K562 (cell line): ENCODE measurements around the gene DUOXA2. TPM values are rescaled to one million over a fixed set of nuclear protein-coding genes. Genes with fewer than 3 reads are reported as not detected.

Experiments
- ATAC-seq: fragments of 200-7000 bp; cut with Tn5 transposase; 3 replicates; pipeline ENCODE4 v1.9.1; 2020; ENCODE audit warnings: moderate library complexity
- BruUV-seq: library from RNA; stranded (reverse); fragments of 400-500 nt; replicated peaks from 2 replicates; lab custom pipeline; 2021; lab: Mats Ljungman, UMichigan
- CTCF ChIA-PET: fragments of 300-600 bp; formaldehyde crosslinking; extraction: SDS; loops from one replicate; lab custom pipeline; 2021; ENCODE audit warnings: low intra/inter-chr PET ratio; lab: Yijun Ruan, JAX
- POLR2A ChIA-PET: fragments of 300-600, 350-650 bp; sonication (Branson Sonifier 250); formaldehyde crosslinking; extraction: SDS; loops from one replicate; lab custom pipeline; 2021; ENCODE audit warnings: antibody characterized with exemption, inconsistent platforms; lab: Yijun Ruan, JAX
- DNase-seq, 4 experiments: peaks; one replicate each; pipeline versions ENCODE4 v3.0.0 to v3.0.0-alpha.2; 2011 to 2018; ENCODE audit warnings: low spot score in 3 of 4, mixed read lengths in 3 of 4; ENCODE audit errors: extremely low read depth in 1 of 4
- FAIRE-seq: peaks from 2 replicates; lab custom pipeline; 2011; peaks lifted over from hg19 to GRCh38; lab: Jason Lieb, UNC
- H2AFZ ChIP-seq: 2 replicates; pipeline ENCODE4 v1.6.0; 2011; ENCODE audit warnings: low read depth, low read length, control low read depth, inconsistent platforms
- H3K27ac ChIP-seq: fragments of 200-600 bp; 3 replicates; pipeline ENCODE4 v1.8.0; 2011; ENCODE audit warnings: low read depth, mild to moderate bottlenecking, control low read depth, inconsistent platforms, low read length, moderate library complexity, mixed read lengths; ENCODE audit errors: extremely low read depth
- H3K27me3 ChIP-seq, 2 experiments: fragments of 300-600 bp in 1 of 2; 2 replicates in 1 of 2; 3 replicates in 1 of 2; pipeline versions ENCODE4 v1.6.0 to v1.8.0; 2011; ENCODE audit warnings: inconsistent platforms in 2 of 2, low read length in 2 of 2, mild to moderate bottlenecking in 1 of 2, mixed read lengths in 1 of 2, moderate library complexity in 1 of 2; ENCODE audit not compliant: control insufficient read depth in 2 of 2, insufficient read depth in 2 of 2
- H3K36me3 ChIP-seq: fragments of 300-600 bp; 3 replicates; pipeline ENCODE4 v1.8.0; 2011; ENCODE audit warnings: mild to moderate bottlenecking, low read length, inconsistent platforms; ENCODE audit not compliant: control insufficient read depth, insufficient read depth
- H3K4me1 ChIP-seq, 2 experiments: fragments of 200-600 bp in 1 of 2; replicated peaks in 1 of 2; 2 replicates in 1 of 2; 3 replicates in 1 of 2; pipeline versions ENCODE4 v1.5.1 to v1.8.0; 2011; ENCODE audit warnings: inconsistent platforms in 2 of 2, low read length in 2 of 2, mild to moderate bottlenecking in 1 of 2, mixed read lengths in 1 of 2, moderate library complexity in 1 of 2; ENCODE audit not compliant: control insufficient read depth in 2 of 2, insufficient read depth in 2 of 2
- H3K4me2 ChIP-seq: 2 replicates; pipeline ENCODE4 v1.6.1; 2011; ENCODE audit warnings: low read length, control low read depth, inconsistent platforms, mixed read lengths; ENCODE audit not compliant: insufficient read depth
- H3K4me3 ChIP-seq: fragments of 200-600 bp; sonication (generic), shearing (Covaris generic); 2 replicates; pipeline ENCODE4 v1.5.1; 2016; ENCODE audit warnings: control low read depth, inconsistent platforms
- H3K79me2 ChIP-seq: fragments of 200-600 bp; 3 replicates; pipeline ENCODE4 v1.8.0; 2011; ENCODE audit warnings: low read length, inconsistent platforms; ENCODE audit not compliant: control insufficient read depth, insufficient read depth
- H3K9ac ChIP-seq, 2 experiments: 2 replicates each; pipeline versions ENCODE4 v1.6.0 to v1.6.1; 2011; ENCODE audit warnings: low read depth in 2 of 2, low read length in 2 of 2, control low read depth in 1 of 2, inconsistent platforms in 1 of 2, mild to moderate bottlenecking in 1 of 2, mixed read lengths in 1 of 2; ENCODE audit not compliant: insufficient read depth in 1 of 2
- H3K9me1 ChIP-seq: one replicate; pipeline ENCODE4 v1.6.0; 2011; ENCODE audit warnings: inconsistent platforms, mild to moderate bottlenecking, low read length, moderate library complexity; ENCODE audit not compliant: control insufficient read depth, insufficient read depth
- H3K9me3 ChIP-seq: replicated peaks from 2 replicates; pipeline ENCODE4 v1.5.1; 2011; ENCODE audit warnings: low read depth, low read length, inconsistent platforms; ENCODE audit not compliant: control insufficient read depth, insufficient read depth
- H4K20me1 ChIP-seq: replicated peaks from 2 replicates; pipeline ENCODE4 v1.6.1; 2011; ENCODE audit warnings: low read length, inconsistent platforms, mixed read lengths; ENCODE audit not compliant: control insufficient read depth, insufficient read depth
- ARID4B ChIP-seq: sonication (generic); formaldehyde crosslinking; IDR thresholded peaks from 2 replicates; pipeline ENCODE4 v1.8.0; 2022; ENCODE audit warnings: mild to moderate bottlenecking, missing genetic modification reagents
- CTCFL ChIP-seq: IDR thresholded peaks from 2 replicates; pipeline ENCODE4 v1.6.1; 2011; ENCODE audit warnings: borderline replicate concordance, low read depth, mild to moderate bottlenecking, moderate library complexity, low read length; ENCODE audit not compliant: insufficient read depth, poor library complexity, severe bottlenecking
- GATA2 ChIP-seq: sonication (generic); formaldehyde crosslinking; IDR thresholded peaks from 2 replicates; pipeline ENCODE4 v1.4.0; 2020; ENCODE audit warnings: mild to moderate bottlenecking, missing genetic modification reagents
- LARP7 ChIP-seq: fragments of 450-650 bp; IDR thresholded peaks from 2 replicates; pipeline ENCODE4 v1.6.1; 2016
- MAFG ChIP-seq: fragments of 450-650 bp; conservative IDR thresholded peaks from 2 replicates; pipeline ENCODE4 v1.6.1; 2016; ENCODE audit warnings: missing genetic modification characterization, missing compliant biosample characterization
- MEF2A ChIP-seq: IDR thresholded peaks from 2 replicates; pipeline ENCODE4 v1.6.1; 2011; ENCODE audit warnings: low read depth, mild to moderate bottlenecking, low read length, moderate library complexity; ENCODE audit not compliant: control insufficient read depth
- RFX1 ChIP-seq: fragments of 450-650 bp; IDR thresholded peaks from 2 replicates; pipeline ENCODE4 v1.6.1; 2016; ENCODE audit warnings: mild to moderate bottlenecking, moderate library complexity
- SMC3 ChIP-seq: conservative IDR thresholded peaks from 2 replicates; pipeline ENCODE4 v1.6.1; 2011; ENCODE audit warnings: low read depth, low read length, improper control_type of control experiment; ENCODE audit not compliant: insufficient read depth
- SPI1 ChIP-seq: IDR thresholded peaks from 2 replicates; pipeline ENCODE4 v1.6.1; 2011; ENCODE audit warnings: low read depth, low read length, control low read depth, borderline replicate concordance
- TCFL5 ChIP-seq: fragments of 250-450 bp; sonication (Bioruptor Pico); conservative IDR thresholded peaks from 2 replicates; pipeline ENCODE4 v1.6.1; 2021; ENCODE audit warnings: mild to moderate bottlenecking, moderate library complexity, matching md5 sums
- WHSC1 ChIP-seq: IDR thresholded peaks from one replicate; pipeline ENCODE4 v1.6.1; 2012; ENCODE audit warnings: low read length, control low read depth, inconsistent platforms
- WGBS: fragments of 100-300 bp; shearing (Covaris generic); methylation state at CpG from one replicate; pipeline ENCODE4 v1.1.6; 2016; ENCODE audit warnings: low coverage, mixed read lengths; ENCODE audit not compliant: insufficient coverage; ENCODE audit errors: missing lambda C conversion rate; 5-methylcytosine and 5-hydroxymethylcytosine counted together
- in situ Hi-C: fragments of 300-500 bp; cut with MboI; formaldehyde crosslinking; loops from 4 replicates; pipeline ENCODE4 v1.15.0; 2018; ENCODE audit warnings: inconsistent platforms, mixed read lengths
- intact Hi-C: fragments of 100-400 bp; cut with micrococcal nuclease; formaldehyde crosslinking; loops from 2 replicates; pipeline ENCODE4 v1.14.2; 2022
- polyA plus RNA-seq, 8 experiments: library from polyadenylated mRNA; depleted of rRNA in 4 of 8; stranded (reverse) in 5 of 8; unstranded in 3 of 8; fragments of >200 nt; fragmentation: Nextera tagmentation in 2 of 8; fragmentation: Illumina TruSeq in 1 of 8; extraction: Ambion mirVana in 2 of 8; extraction: Trizol in 1 of 8; gene quantifications; 2 replicates each; pipeline versions ENCODE4 v1.2.1 to v1.2.3, GENCODE V29; 2011 to 2014; ENCODE audit warnings: inconsistent platforms in 1 of 8, missing spikeins in 1 of 8
- total RNA-seq, 7 experiments: library from RNA; depleted of rRNA in 6 of 7; stranded (reverse); fragments of >200 nt in 6 of 7; fragmentation: Illumina TruSeq in 2 of 7; extraction: Trizol in 2 of 7; gene quantifications; 2 replicates each; pipeline versions ENCODE4 v1.2.1 to v1.2.3, GENCODE V29; 2011 to 2021; ENCODE audit warnings: low replicate concordance in 1 of 7
- TF ChIP-seq, protein P1 (sequence below): fragments of 450-650 bp; conservative IDR thresholded peaks from 2 replicates; pipeline ENCODE4 v1.6.1; 2016; ENCODE audit warnings: missing genetic modification characterization, low read depth, mild to moderate bottlenecking, control low read depth, missing compliant biosample characterization
- TF ChIP-seq, protein P2 (sequence below): fragments of 250-450 bp; sonication (Bioruptor Pico); IDR thresholded peaks from 2 replicates; pipeline ENCODE4 v1.4.0; 2020; ENCODE audit warnings: mild to moderate bottlenecking

Gene DUOXA2
- total and polyA plus RNA-seq, 9 of the 15 experiments (the other 6 are each of a cell fraction or from before 2014, with no cell fraction given), result not detected

DNA sequence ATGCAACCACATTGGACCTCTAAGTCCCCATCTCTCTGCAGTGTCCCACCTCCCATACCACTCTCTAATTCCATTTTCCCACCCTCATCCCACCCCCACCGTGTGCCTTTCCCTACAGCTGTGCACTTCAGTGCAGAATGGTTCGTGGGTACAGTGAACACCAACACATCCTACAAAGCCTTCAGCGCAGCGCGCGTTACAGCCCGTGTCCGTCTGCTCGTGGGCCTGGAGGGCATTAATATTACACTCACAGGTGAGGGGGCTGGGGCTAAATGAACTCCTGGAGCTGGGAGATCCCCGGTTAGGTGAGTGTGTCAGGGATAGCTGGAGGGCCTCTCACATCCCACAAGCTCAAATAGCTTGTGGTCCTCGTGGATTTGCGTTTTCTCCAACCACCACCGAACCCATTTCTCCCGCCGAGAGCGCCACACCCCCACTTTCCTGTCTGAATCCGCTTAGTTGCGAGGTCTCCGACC lies 1.9 kb downstream of the DUOXA2 start:
- Histone ChIP-seq H3K4me1 (peaks cover 0 to 32% of the 10 kb centered on the region in 2 experiments; a peak in 3 of 5 replicates), H3K9me1 (no peaks in the 10 kb centered on the region), H3K27me3 (peaks cover 2 to 32% of the 10 kb centered on the region in 2 experiments; a peak in 4 of 5 replicates), H3K9ac (no peak overlapping the region), H3K27ac (no peak overlapping the region), H4K20me1 (no peaks in the 10 kb centered on the region), H3K36me3 (no peaks in the 10 kb centered on the region), H3K9me3 (no peaks in the 10 kb centered on the region), H3K79me2 (no peaks in the 10 kb centered on the region), H3K4me3 (no peak overlapping the region), H2AFZ (no peak overlapping the region), H3K4me2 (no peak overlapping the region)
- intact Hi-C loops, result no loop called here
- DNase-seq, result no peak
- no peak for ATAC-seq
- POLR2A ChIA-PET, result no interaction called here
- in situ Hi-C loops, result loop anchor here (25.0 kb wide), 1 partner anchor 154 kb away; the partner anchor contains the start of gene TERB2
- no TSS peak for BruUV-seq
- CTCF ChIA-PET, result no interaction called here
- 61% methylated on average over 14 of the region's 19 CpGs for WGBS
- FAIRE-seq, result no peak
- TF ChIP-seq, protein P1, sequence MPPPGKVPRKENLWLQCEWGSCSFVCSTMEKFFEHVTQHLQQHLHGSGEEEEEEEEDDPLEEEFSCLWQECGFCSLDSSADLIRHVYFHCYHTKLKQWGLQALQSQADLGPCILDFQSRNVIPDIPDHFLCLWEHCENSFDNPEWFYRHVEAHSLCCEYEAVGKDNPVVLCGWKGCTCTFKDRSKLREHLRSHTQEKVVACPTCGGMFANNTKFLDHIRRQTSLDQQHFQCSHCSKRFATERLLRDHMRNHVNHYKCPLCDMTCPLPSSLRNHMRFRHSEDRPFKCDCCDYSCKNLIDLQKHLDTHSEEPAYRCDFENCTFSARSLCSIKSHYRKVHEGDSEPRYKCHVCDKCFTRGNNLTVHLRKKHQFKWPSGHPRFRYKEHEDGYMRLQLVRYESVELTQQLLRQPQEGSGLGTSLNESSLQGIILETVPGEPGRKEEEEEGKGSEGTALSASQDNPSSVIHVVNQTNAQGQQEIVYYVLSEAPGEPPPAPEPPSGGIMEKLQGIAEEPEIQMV (tag), result no peak
- no peak for TF ChIP-seq MEF2A
- TF ChIP-seq, protein P2, sequence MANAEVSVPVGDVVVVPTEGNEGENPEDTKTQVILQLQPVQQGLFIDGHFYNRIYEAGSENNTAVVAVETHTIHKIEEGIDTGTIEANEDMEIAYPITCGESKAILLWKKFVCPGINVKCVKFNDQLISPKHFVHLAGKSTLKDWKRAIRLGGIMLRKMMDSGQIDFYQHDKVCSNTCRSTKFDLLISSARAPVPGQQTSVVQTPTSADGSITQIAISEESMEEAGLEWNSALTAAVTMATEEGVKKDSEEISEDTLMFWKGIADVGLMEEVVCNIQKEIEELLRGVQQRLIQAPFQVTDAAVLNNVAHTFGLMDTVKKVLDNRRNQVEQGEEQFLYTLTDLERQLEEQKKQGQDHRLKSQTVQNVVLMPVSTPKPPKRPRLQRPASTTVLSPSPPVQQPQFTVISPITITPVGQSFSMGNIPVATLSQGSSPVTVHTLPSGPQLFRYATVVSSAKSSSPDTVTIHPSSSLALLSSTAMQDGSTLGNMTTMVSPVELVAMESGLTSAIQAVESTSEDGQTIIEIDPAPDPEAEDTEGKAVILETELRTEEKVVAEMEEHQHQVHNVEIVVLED (CRISPR knock-in tag), result no peak
- no peak for TF ChIP-seq MAFG
- TF ChIP-seq SMC3, result no peak
- no peak for TF ChIP-seq ARID4B (CRISPR knock-in tag)
- no peak for TF ChIP-seq SPI1
- TF ChIP-seq GATA2, result no peak
- TF ChIP-seq RFX1, result no peak
- TF ChIP-seq WHSC1, result no peak
- TF ChIP-seq TCFL5 (CRISPR knock-in tag), result no peak
- no peak for TF ChIP-seq CTCFL
- no peak for TF ChIP-seq LARP7
